Caco-2 (cell line): ENCODE results near the gene ZDBF2. TPM values are rescaled to one million over a fixed set of nuclear protein-coding genes. Genes with fewer than 3 reads are reported as not detected.

Source experiments
- BruUV-seq: library from RNA; stranded (reverse); fragments of 400-500 nt; replicated peaks from 2 replicates; lab custom pipeline; 2021; lab: Mats Ljungman, UMichigan
- CTCF ChIA-PET: fragments of 300-600 bp; sonication (Branson Sonifier 250); formaldehyde crosslinking; loops from one replicate; lab custom pipeline; 2022; ENCODE audit warnings: antibody characterized with exemption; lab: Charles Lee
- POLR2A ChIA-PET: fragments of 300-600 bp; sonication (Branson Sonifier 250); formaldehyde crosslinking; loops from one replicate; lab custom pipeline; 2022; ENCODE audit warnings: antibody characterized with exemption; lab: Charles Lee
- DNase-seq, 2 experiments: peaks; one replicate each; pipeline versions ENCODE4 v3.0.0 to v3.0.0-alpha.2; 2020 to 2022
- H3K27me3 ChIP-seq: replicated peaks from 2 replicates; pipeline ENCODE4 v1.6.0; 2011; ENCODE audit warnings: low read length; ENCODE audit not compliant: control insufficient read depth, insufficient read depth
- H3K36me3 ChIP-seq: 2 replicates; pipeline ENCODE4 v1.5.1; 2011; ENCODE audit warnings: low read length; ENCODE audit not compliant: control insufficient read depth, insufficient read depth
- H3K4me1 ChIP-seq: fragments of 250-450 bp; sonication (Bioruptor Pico); 2 replicates; pipeline ENCODE4 v1.5.1; 2020; ENCODE audit warnings: mild to moderate bottlenecking
- H3K4me3 ChIP-seq: 2 replicates; pipeline ENCODE4 v1.5.1; 2011; ENCODE audit warnings: low read depth, mild to moderate bottlenecking, control low read depth, low read length
- H3K9me3 ChIP-seq: fragments of 250-450 bp; sonication (Bioruptor Pico); 2 replicates; pipeline ENCODE4 v1.5.1; 2020; ENCODE audit warnings: mild to moderate bottlenecking, moderate library complexity
- H3K27ac Mint-ChIP-seq: one replicate; pipeline ENCODE4 v1.8.0; 2022; ENCODE audit warnings: mixed read lengths; ENCODE audit not compliant: unreplicated experiment
- H3K27me3 Mint-ChIP-seq: one replicate; pipeline ENCODE4 v1.8.0; 2022; ENCODE audit warnings: mixed read lengths; ENCODE audit not compliant: insufficient read depth, unreplicated experiment
- H3K36me3 Mint-ChIP-seq: one replicate; pipeline ENCODE4 v1.8.0; 2022; ENCODE audit warnings: mild to moderate bottlenecking, mixed read lengths; ENCODE audit not compliant: insufficient read depth, unreplicated experiment
- H3K4me1 Mint-ChIP-seq: one replicate; pipeline ENCODE4 v1.8.0; 2022; ENCODE audit warnings: low read depth, mixed read lengths; ENCODE audit not compliant: unreplicated experiment
- H3K4me3 Mint-ChIP-seq: one replicate; pipeline ENCODE4 v1.8.0; 2022; ENCODE audit warnings: mild to moderate bottlenecking, moderate library complexity, mixed read lengths; ENCODE audit not compliant: unreplicated experiment
- H3K9me3 Mint-ChIP-seq: one replicate; pipeline ENCODE4 v1.8.0; 2022; ENCODE audit warnings: mixed read lengths; ENCODE audit not compliant: unreplicated experiment
- CTCF ChIP-seq, 2 experiments: fragments of 200-600 bp in 1 of 2; IDR thresholded peaks; 1 replicate in 1 of 2; 2 replicates in 1 of 2; pipeline versions ENCODE4 v1.5.1 to v1.8.0; 2011 to 2022; ENCODE audit warnings: antibody characterized with exemption in 1 of 2, control low read depth in 1 of 2, inconsistent platforms in 1 of 2, low read depth in 1 of 2, low read length in 1 of 2, mild to moderate bottlenecking in 1 of 2, moderate library complexity in 1 of 2; ENCODE audit not compliant: insufficient read depth in 1 of 2, severe bottlenecking in 1 of 2, unreplicated experiment in 1 of 2
- intact Hi-C: fragments of 100-400 bp; cut with micrococcal nuclease; formaldehyde crosslinking; loops from one replicate; pipeline ENCODE4 v1.10.0; 2022; ENCODE audit not compliant: unreplicated experiment
- total RNA-seq: library from RNA; stranded (reverse); gene quantifications from 2 replicates; pipeline ENCODE4 v1.2.3, GENCODE V29; 2022

The ZDBF2 gene
- total RNA-seq, 1 experiment from 2014 or later, result 6.5 TPM

GRCh38 chr2:206361407-206362045 is 87.1 kb downstream of the ZDBF2 start:
- POLR2A ChIA-PET, result no interaction called here
- no TSS peak for BruUV-seq
- no peak for DNase-seq
- Mint-ChIP-seq H3K9me3 (peaks cover 7% of the 10 kb centered on the region), H3K36me3 (peaks cover 5% of the 10 kb centered on the region), H3K27ac (no peak overlapping the region), H3K4me1 (no peaks in the 10 kb centered on the region), H3K4me3 (no peak overlapping the region), H3K27me3 (peaks cover 2% of the 10 kb centered on the region)
- no peak overlapping the region for H3K4me3 ChIP-seq
- no peaks in the 10 kb centered on the region for H3K36me3 ChIP-seq
- H3K4me1 ChIP-seq, result no peaks in the 10 kb centered on the region
- intact Hi-C loops, result no loop called here
- no peak for TF ChIP-seq CTCF (IDR thresholded peaks at IDR 0.05; ENCODE audit: insufficient read depth in 1 of 2, low read depth in 1 of 2, low read length in 1 of 2, severe bottlenecking in 1 of 2, unreplicated experiment in 1 of 2)
- H3K27me3 ChIP-seq, result no peaks in the 10 kb centered on the region
- CTCF ChIA-PET, result no interaction called here
- H3K9me3 ChIP-seq, result peaks cover 5% of the 10 kb centered on the region; the same call in 1 of the 2 replicates

Other genes with a start within 250 kb of the ZDBF2 start
- 19.8 and 21.8 TPM in 2 replicates for gene INO80D, start 188.5 kb upstream of the ZDBF2 start, total RNA-seq
- 123 TPM in 2 replicates for gene NDUFS1, start 115.2 kb upstream of the ZDBF2 start, total RNA-seq
- gene EEF1B2, start 114.8 kb upstream of the ZDBF2 start, total RNA-seq, result 939 and 946 TPM in 2 replicates
- 46.8 and 55.1 TPM in 2 replicates for gene ADAM23, start 168.9 kb downstream of the ZDBF2 start, total RNA-seq